HG02642 (cell line): ENCODE data around the gene SLC7A6.

Source experiments
- ATAC-seq: cut with Tn5 transposase; IDR thresholded peaks from one replicate; pipeline ENCODE4 v1.9.1; 2021; ENCODE audit warnings: mild to moderate bottlenecking; ENCODE audit not compliant: unreplicated experiment, poor library complexity

SLC7A6 gene

DNA sequence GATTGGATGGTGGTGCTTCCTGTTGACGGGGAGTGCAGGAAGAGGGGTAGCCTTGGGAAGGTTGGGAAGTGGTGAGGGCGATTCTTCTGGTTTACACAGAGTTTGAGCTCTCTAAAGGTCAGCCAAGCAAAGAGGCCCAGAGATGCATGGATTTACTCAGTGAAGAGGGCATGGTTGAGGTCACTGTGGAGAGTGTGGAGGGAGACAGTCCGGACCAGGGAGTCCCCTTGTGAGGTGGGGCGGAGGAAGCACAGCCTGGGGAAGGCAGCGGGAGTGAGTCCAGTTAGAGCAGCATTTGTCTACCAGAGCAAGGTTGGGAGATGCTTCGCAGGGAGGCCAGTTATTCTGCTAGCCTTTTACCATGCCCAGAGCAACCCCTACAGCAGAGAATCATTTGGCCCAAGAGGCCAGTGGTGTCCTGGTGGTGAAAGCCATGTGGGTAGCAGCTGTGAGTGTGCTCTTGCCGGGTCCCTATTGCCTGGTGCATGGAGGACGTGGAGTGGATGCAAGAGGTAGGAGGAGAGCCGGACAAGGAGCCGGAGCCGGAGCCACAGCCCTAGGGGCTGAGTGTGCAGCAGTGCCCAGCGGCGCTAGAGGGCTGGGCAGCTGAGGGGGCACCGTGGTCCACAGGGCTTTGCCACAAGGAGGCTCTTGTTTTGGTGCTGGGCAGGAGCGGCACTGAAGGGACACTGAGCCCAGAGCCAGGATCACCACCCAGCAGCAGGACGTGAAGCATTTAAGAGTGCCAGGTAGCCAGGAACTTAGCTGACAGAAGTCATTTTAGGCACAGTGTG, 74.2 kb downstream of the SLC7A6 start:
- ATAC-seq = no peak

DNA sequence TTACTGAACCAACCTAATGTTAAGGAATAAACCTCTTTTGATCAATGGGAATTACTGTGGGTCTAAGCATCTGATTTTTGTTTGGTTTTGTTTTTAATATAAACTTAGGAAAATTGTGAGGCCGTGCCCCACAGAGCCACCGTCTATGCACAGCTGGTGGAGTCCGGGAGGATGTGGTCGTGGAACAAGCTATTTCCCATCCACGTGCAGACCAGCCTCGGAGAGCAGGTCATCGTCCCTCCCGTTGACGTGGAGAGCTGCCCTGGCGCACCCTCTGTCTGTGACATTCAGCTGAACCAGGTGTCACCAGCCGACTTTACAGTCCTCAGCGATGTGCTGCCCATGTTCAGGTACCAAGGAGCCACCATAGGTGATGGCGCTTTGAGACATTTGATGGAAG, 74.9 kb downstream of the SLC7A6 start:
- ATAC-seq = no peak

DNA sequence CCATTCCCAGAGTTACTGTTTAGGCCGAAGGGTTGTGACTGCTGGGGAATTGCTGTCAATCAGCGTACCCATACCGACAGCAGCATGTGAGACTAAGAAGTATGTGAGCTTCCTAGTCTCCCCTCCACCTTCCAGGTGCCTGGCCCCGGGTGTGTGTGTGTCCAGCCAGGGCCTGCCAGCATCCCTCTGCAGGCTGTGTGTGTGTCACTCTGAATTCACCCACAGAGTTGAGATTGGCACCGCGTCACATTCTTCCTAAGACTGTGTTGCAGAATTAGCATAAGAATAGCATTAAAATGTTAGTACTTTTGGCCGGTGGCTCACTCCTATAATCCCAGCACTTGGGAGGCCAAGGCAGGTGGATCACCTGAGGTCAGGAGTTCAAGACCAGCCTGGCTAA, 78.3 kb downstream of the SLC7A6 start:
- ATAC-seq = no peak

DNA sequence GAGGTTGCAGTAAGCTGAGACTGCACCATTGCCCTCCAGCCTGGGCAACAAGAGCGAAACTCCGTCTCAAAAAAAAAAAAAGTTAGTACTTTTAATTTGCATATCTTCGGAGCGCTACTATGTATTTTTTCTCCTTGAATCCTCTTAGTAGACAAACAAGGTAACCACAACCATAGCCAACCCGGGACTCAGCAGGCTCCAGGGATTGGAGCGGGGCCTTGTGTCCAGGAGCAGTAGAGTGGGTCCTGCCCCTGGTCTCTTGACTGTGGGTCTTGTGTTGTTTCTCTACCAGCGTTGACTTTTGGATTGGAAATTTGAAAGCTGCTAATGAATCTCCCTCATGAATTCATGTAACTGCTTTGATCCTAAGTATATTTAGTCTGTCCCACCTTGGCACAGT, 78.8 kb downstream of the SLC7A6 start:
- no peak for ATAC-seq

DNA sequence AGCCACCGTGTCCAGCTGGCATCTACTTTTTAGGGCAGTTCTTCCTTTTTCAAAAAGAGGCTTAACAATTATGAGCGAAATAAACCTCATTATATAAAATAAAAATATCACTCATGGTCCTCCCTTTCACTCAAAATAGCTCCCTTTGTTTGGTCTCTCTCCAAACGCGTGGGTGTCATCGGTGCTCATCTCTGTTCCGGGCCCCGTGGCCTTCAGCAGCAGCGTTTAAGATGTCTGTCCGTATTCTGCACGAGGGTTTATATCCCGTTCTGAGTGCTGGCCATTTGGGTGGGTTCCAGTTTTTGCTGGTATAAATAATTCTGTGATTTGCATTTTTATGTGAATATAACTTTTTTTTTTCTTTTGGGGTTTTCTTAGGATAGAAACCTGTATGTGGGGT, 79.9 kb downstream of the SLC7A6 start:
- no peak for ATAC-seq

GRCh38 chr16:68345351-68345810, 81.1 kb downstream of the SLC7A6 start:
- no peak for ATAC-seq

DNA sequence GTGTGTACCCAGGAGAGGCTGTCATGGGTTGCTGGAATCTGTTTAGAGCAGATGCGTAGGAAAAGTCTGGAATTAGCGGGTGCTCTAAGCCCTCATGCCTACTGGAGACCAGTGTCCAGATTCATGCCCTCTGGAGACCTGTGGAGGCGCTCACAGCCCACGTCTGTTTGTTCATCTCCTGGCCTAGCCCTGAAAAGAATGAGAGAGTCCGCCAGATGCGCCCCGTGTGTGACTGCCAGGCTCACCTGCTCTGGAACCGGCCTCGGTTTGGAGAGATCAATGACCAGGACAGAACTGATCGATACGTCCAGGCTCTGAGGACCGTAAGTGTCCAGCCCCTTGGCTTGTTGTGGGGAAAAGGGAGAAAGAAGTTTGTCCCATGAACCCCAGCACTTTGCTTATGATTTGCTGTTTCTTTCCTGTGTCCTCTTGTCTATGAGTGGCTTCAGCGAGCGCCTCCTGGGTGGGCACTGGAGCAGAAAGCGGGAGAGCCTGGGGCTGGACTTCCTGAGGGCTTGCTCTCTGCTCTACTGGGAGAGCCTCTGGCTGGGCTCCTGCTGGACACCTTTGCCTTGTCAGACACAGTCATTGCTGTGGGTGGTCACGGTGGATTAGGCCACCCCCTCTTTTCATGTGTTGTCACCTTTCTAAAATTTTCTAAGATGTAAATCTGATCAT, 81.8 kb downstream of the SLC7A6 start:
- no peak for ATAC-seq

- ATAC-seq = no peak
These were observed 82.7 kb downstream of the SLC7A6 start for GRCh38 chr16:68346892-68347480.

DNA sequence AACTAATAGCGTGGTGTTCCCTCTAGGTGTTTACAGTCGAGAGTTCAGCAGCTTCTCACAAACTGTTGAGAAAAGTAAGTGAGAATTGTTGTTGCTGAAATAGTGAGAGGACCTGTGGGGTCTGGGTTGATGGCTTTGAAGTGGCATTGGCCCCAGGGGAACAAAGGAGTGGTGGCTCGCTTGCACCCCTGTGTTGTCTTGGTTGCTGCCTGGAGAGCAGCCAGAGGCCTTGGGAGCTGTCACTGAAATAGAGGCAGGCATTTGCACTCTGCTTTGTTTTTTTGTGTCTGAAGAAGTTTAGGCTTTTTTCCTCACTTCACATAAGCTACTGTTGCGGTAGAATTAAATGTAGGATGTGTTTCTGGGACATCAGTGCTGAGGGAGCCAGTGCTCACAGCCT, 83.3 kb downstream of the SLC7A6 start:
- ATAC-seq = no peak

GRCh38 chr16:68348639-68349445, 84.5 kb downstream of the SLC7A6 start:
- ATAC-seq = no peak

DNA sequence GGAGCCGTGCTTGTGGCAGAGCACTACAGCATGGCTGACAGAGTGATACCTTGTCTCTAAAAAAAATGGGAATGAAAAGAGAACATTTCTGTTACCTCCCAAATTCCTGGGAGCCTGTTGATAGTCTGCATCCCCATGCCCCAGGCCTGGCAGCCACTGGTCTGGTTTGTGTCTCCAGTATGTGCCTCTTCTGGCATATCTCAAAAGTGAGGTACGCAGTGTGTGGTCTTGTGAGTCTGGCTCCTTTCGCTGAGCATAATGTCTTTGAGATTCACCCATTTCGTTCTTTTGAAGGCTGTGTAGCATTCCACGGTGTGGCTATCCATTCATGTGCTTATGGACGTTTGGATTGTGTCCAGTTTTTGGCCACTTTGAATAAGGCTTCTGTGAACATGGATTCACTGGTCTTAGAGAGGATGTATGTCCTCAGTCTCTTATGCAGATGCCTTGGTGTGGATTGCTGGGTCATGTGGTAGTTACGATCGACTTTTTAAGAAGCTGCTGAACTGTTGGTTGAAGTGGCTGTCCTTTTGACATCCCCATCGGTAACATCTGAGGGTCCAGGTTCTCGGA, 85.6 kb downstream of the SLC7A6 start:
- ATAC-seq = no peak

DNA sequence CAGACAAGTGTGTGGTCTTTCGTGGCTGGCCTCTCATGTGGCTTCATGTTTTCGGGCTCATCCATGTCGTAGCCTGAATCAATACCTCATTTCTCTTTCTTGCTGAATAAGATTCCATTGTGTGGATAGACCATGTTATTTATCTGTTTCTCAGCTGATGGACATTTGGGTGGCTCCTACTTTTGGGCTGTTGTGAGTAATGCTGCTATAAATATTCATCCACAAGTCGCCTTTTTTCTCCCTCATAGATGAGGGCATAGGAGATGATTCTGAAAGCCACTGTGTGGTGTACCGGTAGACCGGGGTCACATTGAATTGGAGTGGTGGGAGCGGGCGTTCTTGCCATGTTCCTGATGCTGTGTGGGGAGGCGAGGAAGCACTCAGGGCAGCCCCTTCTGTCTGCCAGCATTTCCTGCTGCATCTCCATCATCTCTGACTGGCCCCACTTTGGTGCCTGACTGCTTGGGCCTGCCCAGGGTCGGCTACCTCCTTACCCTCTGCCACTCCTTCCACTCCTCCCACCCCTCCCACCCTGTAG, 86.6 kb downstream of the SLC7A6 start:
- no peak for ATAC-seq
